ENCODE measurements around the gene INO80C. TPM values are rescaled to one million over a fixed set of nuclear protein-coding genes. Genes with fewer than 3 reads are reported as not detected.

Gene INO80C
- total and polyA plus RNA-seq, 2 of the 4 experiments (the other 2 are of a cell fraction), result 5.6 to 17.1 TPM

DNA sequence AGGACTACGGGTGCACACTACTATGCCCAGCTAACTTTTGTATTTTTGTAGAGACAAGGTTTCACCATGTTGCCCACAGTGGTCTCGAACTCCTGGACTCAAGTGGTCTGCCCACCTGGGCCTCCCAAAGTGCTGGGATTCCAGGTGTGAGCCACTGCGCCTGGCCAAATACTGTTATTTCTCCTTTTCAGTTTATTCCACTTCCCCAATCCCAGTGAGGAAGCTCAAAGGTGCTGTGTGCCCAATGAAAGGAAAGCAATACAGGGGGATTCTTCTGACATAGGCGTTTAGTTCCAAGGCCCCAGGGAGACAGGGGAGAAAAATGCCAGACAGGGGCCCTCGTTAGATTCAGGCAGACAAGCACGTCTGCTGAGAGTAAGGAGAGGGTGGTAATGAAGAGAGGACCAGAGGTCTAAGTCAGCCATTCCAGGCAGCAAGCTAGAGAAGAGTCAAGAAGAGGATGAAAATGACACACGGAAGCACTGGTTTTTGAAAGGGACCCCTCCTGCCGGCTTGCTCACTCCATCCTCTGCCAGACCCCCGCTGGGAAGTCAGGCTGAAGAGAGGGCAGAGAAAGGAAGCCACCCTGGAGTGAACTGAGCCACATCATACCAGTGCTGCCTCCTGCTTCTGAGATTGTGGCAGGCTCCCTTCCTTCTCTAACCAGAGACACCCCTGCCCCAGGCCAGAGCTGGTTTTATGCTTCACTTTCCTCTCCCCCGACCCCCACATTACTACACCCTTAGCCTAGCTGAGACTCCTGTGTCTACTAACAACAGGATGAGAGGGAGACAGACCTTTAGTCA is 6.7 kb downstream of the INO80C start:
- Histone ChIP-seq H3K4ac (ENCODE audit: low read depth, low read length) (no peak overlapping the region), H3K9me3 (ENCODE audit: control insufficient read depth, insufficient read depth, low read length) (no peaks in the 10 kb centered on the region), H3K23ac (ENCODE audit: low read depth, low read length) (no peak overlapping the region), H4K5ac (ENCODE audit: low read depth, low read length) (no peak overlapping the region), H3K9me1 (ENCODE audit: insufficient read depth, low read length) (no peaks in the 10 kb centered on the region; the same call in 1 of the 2 replicates), H3K14ac (replicated peaks; ENCODE audit: low read depth, low read length) (no peak overlapping the region), H3K56ac (ENCODE audit: extremely low read depth, insufficient read depth, low read length) (no peak overlapping the region), H2AK5ac (ENCODE audit: low read depth, low read length) (no peak overlapping the region), H3K9ac (ENCODE audit: low read depth, low read length) (no peak overlapping the region), H4K91ac (ENCODE audit: insufficient read depth, low read depth, low read length) (no peak overlapping the region), H3K27ac (ENCODE audit: insufficient read depth, low read length) (no peak overlapping the region), H3K4me2 (ENCODE audit: low read depth, low read length) (no peak overlapping the region), H2BK5ac (ENCODE audit: low read depth, low read length, poor library complexity, severe bottlenecking) (no peak overlapping the region), H2AFZ (replicated peaks; ENCODE audit: low read length, poor library complexity) (no peak overlapping the region), H3K4me3 (ENCODE audit: insufficient read depth, low read depth, low read length) (no peak overlapping the region), H2BK15ac (ENCODE audit: low read depth, low read length) (no peak overlapping the region), H4K8ac (ENCODE audit: low read depth in 2 of 2, low read length in 2 of 2) (no peak overlapping the region), H3K79me1 (ENCODE audit: low read depth in 1 of 2, low read length in 2 of 2) (peaks cover 9 to 10% of the 10 kb centered on the region in 2 experiments; a peak in 3 of 4 replicates), H3K36me3 (ENCODE audit: control insufficient read depth, insufficient read depth, low read length) (no peaks in the 10 kb centered on the region), H2BK120ac (ENCODE audit: low read depth, low read length) (no peak overlapping the region), H3K18ac (ENCODE audit: low read depth, low read length) (no peak overlapping the region), H3K4me1 (ENCODE audit: control insufficient read depth, insufficient read depth, low read length) (no peaks in the 10 kb centered on the region), H3K27me3 (ENCODE audit: control insufficient read depth, insufficient read depth, low read length) (no peaks in the 10 kb centered on the region), H2AK9ac (replicated peaks; ENCODE audit: low read depth, low read length, poor library complexity) (no peak overlapping the region), H2BK20ac (ENCODE audit: low read depth, low read length) (no peak overlapping the region), H4K20me1 (ENCODE audit: insufficient read depth, low read length) (no peaks in the 10 kb centered on the region)
- intact Hi-C loops (cut with micrococcal nuclease) (loop anchor here (10.0 kb wide), 1 partner anchor 84 kb away; no protein-coding TSS in a partner anchor), in situ Hi-C loops (cut with MboI; ENCODE audit: low sequenced_read_pairs) (no loop called here), dilution Hi-C loops (cut with HindIII; ENCODE audit: low sequenced_read_pairs, unreplicated experiment) (no loop called here)
- ATAC-seq (ENCODE audit: low read depth), result no peak
- 55% methylated on average over 3 of the region's 10 CpGs; no CpG with 5 or more reads in 1 of the 2 experiments for WGBS, 2 experiments (ENCODE audit: extremely low coverage in 2 of 2, insufficient read length in 1 of 2)
- no TSS peak for BruUV-seq (replicated peaks)
- DNase-seq, result no peak
- CTCF ChIA-PET, result no interaction called here
- TF ChIP-seq, protein P1, sequence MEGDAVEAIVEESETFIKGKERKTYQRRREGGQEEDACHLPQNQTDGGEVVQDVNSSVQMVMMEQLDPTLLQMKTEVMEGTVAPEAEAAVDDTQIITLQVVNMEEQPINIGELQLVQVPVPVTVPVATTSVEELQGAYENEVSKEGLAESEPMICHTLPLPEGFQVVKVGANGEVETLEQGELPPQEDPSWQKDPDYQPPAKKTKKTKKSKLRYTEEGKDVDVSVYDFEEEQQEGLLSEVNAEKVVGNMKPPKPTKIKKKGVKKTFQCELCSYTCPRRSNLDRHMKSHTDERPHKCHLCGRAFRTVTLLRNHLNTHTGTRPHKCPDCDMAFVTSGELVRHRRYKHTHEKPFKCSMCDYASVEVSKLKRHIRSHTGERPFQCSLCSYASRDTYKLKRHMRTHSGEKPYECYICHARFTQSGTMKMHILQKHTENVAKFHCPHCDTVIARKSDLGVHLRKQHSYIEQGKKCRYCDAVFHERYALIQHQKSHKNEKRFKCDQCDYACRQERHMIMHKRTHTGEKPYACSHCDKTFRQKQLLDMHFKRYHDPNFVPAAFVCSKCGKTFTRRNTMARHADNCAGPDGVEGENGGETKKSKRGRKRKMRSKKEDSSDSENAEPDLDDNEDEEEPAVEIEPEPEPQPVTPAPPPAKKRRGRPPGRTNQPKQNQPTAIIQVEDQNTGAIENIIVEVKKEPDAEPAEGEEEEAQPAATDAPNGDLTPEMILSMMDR (conservative IDR thresholded peaks at IDR 0.05; ENCODE audit: low read depth, low read length), result no peak
- no peak for TF ChIP-seq BHLHE40 (IDR thresholded peaks at IDR 0.05; ENCODE audit: low read depth, low read length)
- POLR2A ChIA-PET (ENCODE audit: unreplicated experiment), result no interaction called here

All from IMR-90 (cell line).